HG02588 (cell line): ENCODE measurements around the gene OR6Q1.

Experiments
- ATAC-seq: cut with Tn5 transposase; IDR thresholded peaks from one replicate; pipeline ENCODE4 v1.9.1; 2021; ENCODE audit warnings: mild to moderate bottlenecking, moderate library complexity; ENCODE audit not compliant: unreplicated experiment

The OR6Q1 gene

GRCh38 chr11:58057481-58057880, 26.7 kb downstream of the OR6Q1 start:
- no peak for ATAC-seq

GRCh38 chr11:58058276-58059006, 27.7 kb downstream of the OR6Q1 start:
- no peak for ATAC-seq

- ATAC-seq: no peak
These were observed 28.2 kb downstream of the OR6Q1 start for GRCh38 chr11:58059007-58059350.

GRCh38 chr11:58060535-58060934, 29.8 kb downstream of the OR6Q1 start:
- ATAC-seq: no peak

GRCh38 chr11:58060939-58061672, 30.4 kb downstream of the OR6Q1 start:
- ATAC-seq: no peak

- ATAC-seq: no peak
These were observed 31.1 kb downstream of the OR6Q1 start for GRCh38 chr11:58061813-58062212.

- no peak for ATAC-seq
These were observed 36.9 kb downstream of the OR6Q1 start for GRCh38 chr11:58067685-58068084.

GRCh38 chr11:58068655-58069054, 37.9 kb downstream of the OR6Q1 start:
- ATAC-seq: no peak

- ATAC-seq: no peak
These were observed 39.8 kb downstream of the OR6Q1 start for GRCh38 chr11:58070585-58070984.

GRCh38 chr11:58075781-58076180, 45.0 kb downstream of the OR6Q1 start:
- ATAC-seq: no peak
